ENCODE results near the gene TFEC. TPM values are rescaled to one million over a fixed set of nuclear protein-coding genes. Genes with fewer than 3 reads are reported as not detected.

Gene TFEC
- total RNA-seq, 1 experiment from 2014 or later: 0.12 TPM

DNA sequence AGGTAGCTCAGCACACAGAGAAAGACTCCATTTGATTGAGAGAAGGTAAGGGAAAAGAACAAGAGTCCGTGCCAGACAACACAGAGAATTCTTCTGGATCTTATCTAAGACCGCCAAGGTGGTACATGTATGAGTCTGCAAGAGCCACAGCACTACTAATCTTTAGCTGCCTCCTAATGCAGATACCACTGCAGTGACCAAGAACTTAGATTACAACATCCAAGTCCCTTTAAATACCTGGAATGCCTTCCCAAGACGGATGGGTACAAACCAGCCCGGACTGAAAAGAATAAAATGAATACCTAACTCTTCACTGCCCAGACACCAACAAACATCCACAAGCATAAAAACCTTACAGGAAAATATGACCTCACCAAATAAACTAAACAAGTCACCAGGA, 33.3 kb downstream of the TFEC start:
- H3K4me1 ChIP-seq (ENCODE audit: control insufficient read depth in 1 of 2, insufficient read depth in 2 of 2, low read length in 2 of 2): no peaks in the 10 kb centered on the region
- BruUV-seq (replicated peaks): no TSS peak
- POLR2A ChIA-PET: no interaction called here
- no peak overlapping the region for H3K9ac ChIP-seq (ENCODE audit: low read length)
- H2AFZ ChIP-seq (ENCODE audit: low read depth, low read length, poor library complexity, severe bottlenecking): no peak overlapping the region
- RAD21 ChIA-PET (ENCODE audit: low non-redundant PET in 1 of 2, low total read pairs in 2 of 2, uncharacterized antibody in 2 of 2, unreplicated experiment in 2 of 2): no interaction called here
- intact Hi-C loops (cut with micrococcal nuclease): no loop called here
- no peak for TF ChIP-seq CBX3 (IDR thresholded peaks at IDR 0.05; ENCODE audit: low read depth)
- no peak for TF ChIP-seq TCF7L2 (IDR thresholded peaks at IDR 0.05; ENCODE audit: borderline replicate concordance, extremely low read depth, insufficient read depth, insufficient read length)
- TF ChIP-seq, protein P1, sequence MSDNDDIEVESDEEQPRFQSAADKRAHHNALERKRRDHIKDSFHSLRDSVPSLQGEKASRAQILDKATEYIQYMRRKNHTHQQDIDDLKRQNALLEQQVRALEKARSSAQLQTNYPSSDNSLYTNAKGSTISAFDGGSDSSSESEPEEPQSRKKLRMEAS (IDR thresholded peaks at IDR 0.05): no peak
- no peak for TF ChIP-seq POLR2AphosphoS5 (IDR thresholded peaks at IDR 0.05; ENCODE audit: low read depth, low read length)
- TF ChIP-seq RAD21 (IDR thresholded peaks at IDR 0.05; ENCODE audit: low read depth): no peak
- TF ChIP-seq EZH2 (IDR thresholded peaks at IDR 0.05): no peak
- no peak for TF ChIP-seq YY1 (IDR thresholded peaks at IDR 0.05; ENCODE audit: extremely low read depth, insufficient replicate concordance, low read depth, low read length)
- TF ChIP-seq, protein P2, sequence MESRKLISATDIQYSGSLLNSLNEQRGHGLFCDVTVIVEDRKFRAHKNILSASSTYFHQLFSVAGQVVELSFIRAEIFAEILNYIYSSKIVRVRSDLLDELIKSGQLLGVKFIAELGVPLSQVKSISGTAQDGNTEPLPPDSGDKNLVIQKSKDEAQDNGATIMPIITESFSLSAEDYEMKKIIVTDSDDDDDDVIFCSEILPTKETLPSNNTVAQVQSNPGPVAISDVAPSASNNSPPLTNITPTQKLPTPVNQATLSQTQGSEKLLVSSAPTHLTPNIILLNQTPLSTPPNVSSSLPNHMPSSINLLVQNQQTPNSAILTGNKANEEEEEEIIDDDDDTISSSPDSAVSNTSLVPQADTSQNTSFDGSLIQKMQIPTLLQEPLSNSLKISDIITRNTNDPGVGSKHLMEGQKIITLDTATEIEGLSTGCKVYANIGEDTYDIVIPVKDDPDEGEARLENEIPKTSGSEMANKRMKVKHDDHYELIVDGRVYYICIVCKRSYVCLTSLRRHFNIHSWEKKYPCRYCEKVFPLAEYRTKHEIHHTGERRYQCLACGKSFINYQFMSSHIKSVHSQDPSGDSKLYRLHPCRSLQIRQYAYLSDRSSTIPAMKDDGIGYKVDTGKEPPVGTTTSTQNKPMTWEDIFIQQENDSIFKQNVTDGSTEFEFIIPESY (IDR thresholded peaks at IDR 0.05; ENCODE audit: extremely low read depth, insufficient replicate concordance, low read length): no peak
- TF ChIP-seq, protein P3, sequence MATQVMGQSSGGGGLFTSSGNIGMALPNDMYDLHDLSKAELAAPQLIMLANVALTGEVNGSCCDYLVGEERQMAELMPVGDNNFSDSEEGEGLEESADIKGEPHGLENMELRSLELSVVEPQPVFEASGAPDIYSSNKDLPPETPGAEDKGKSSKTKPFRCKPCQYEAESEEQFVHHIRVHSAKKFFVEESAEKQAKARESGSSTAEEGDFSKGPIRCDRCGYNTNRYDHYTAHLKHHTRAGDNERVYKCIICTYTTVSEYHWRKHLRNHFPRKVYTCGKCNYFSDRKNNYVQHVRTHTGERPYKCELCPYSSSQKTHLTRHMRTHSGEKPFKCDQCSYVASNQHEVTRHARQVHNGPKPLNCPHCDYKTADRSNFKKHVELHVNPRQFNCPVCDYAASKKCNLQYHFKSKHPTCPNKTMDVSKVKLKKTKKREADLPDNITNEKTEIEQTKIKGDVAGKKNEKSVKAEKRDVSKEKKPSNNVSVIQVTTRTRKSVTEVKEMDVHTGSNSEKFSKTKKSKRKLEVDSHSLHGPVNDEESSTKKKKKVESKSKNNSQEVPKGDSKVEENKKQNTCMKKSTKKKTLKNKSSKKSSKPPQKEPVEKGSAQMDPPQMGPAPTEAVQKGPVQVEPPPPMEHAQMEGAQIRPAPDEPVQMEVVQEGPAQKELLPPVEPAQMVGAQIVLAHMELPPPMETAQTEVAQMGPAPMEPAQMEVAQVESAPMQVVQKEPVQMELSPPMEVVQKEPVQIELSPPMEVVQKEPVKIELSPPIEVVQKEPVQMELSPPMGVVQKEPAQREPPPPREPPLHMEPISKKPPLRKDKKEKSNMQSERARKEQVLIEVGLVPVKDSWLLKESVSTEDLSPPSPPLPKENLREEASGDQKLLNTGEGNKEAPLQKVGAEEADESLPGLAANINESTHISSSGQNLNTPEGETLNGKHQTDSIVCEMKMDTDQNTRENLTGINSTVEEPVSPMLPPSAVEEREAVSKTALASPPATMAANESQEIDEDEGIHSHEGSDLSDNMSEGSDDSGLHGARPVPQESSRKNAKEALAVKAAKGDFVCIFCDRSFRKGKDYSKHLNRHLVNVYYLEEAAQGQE (IDR thresholded peaks at IDR 0.05; ENCODE audit: low read depth): no peak
- TF ChIP-seq FOSL1 (IDR thresholded peaks at IDR 0.05; ENCODE audit: low read depth): no peak
- TF ChIP-seq CEBPB (IDR thresholded peaks at IDR 0.05; ENCODE audit: low read depth): no peak
- TF ChIP-seq EGR1 (IDR thresholded peaks at IDR 0.05; ENCODE audit: low read depth): no peak
- no peaks in the 10 kb centered on the region for H4K20me1 ChIP-seq (ENCODE audit: insufficient read depth)
- peaks cover 0 to 3% of the 10 kb centered on the region in 2 experiments; a peak in 1 of 4 replicates for H3K9me3 ChIP-seq (ENCODE audit: control insufficient read depth in 1 of 2, insufficient read depth in 1 of 2, low read depth in 1 of 2, low read length in 2 of 2)
- H3K79me2 ChIP-seq (ENCODE audit: insufficient read depth, low read length): no peaks in the 10 kb centered on the region
- CTCF ChIA-PET: no interaction called here
- DNase-seq (ENCODE audit: low read depth, low spot score) (no peak), ATAC-seq (no peak)
- H3K4me3 ChIP-seq (replicated peaks in 1 of 2; ENCODE audit: low read depth in 1 of 2, low read length in 2 of 2): no peak overlapping the region
- no peaks in the 10 kb centered on the region for H3K36me3 ChIP-seq (ENCODE audit: control insufficient read depth in 1 of 2, insufficient read depth in 2 of 2, low read length in 2 of 2)
- H3K27me3 ChIP-seq (ENCODE audit: insufficient read depth, low read length): no peaks in the 10 kb centered on the region
- no peak overlapping the region for H3K27ac ChIP-seq (ENCODE audit: low read depth, low read length)
- no peak overlapping the region for H3K4me2 ChIP-seq (ENCODE audit: low read length)
- H3K9me2 ChIP-seq (ENCODE audit: insufficient read depth): no peaks in the 10 kb centered on the region

Data from HCT116 (cell line).